Sigmoid colon (tissue), 7 donors: ENCODE measurements around the gene EML4. TPM values are rescaled to one million over a fixed set of nuclear protein-coding genes. Genes with fewer than 3 reads are reported as not detected.

Experiments used
- DNase-seq: peaks from one replicate; pipeline ENCODE4 v3.0.0-alpha.2; 2019
- H3K27ac ChIP-seq, 4 donors: fragments of 200-600 bp; sonication (generic); one replicate each; pipeline ENCODE4 v1.5.1; 2016 to 2019; ENCODE audit warnings: mild to moderate bottlenecking in 1 of 4
- H3K27me3 ChIP-seq, 3 donors: fragments of 200-600 bp; sonication (generic); one replicate each; pipeline ENCODE4 v1.5.1; 2019; ENCODE audit warnings: mild to moderate bottlenecking in 1 of 3
- H3K36me3 ChIP-seq, 4 donors: fragments of 200-600 bp; sonication (generic); one replicate each; pipeline ENCODE4 v1.5.1; 2016 to 2019
- H3K4me1 ChIP-seq, 4 donors: fragments of 200-600 bp; sonication (generic); one replicate each; pipeline ENCODE4 v1.5.1; 2017 to 2019
- H3K4me3 ChIP-seq, 4 donors: fragments of 200-600 bp; sonication (generic); one replicate each; pipeline ENCODE4 v1.5.1; 2017 to 2019; ENCODE audit warnings: mild to moderate bottlenecking in 2 of 4, moderate library complexity in 1 of 4
- H3K9me3 ChIP-seq, 4 donors: fragments of 200-600 bp in 3 of 4; sonication (generic) in 3 of 4; one replicate each; pipeline versions ENCODE4 v1.5.1 to v1.6.1; 2013 to 2019
- CTCF ChIP-seq, 4 experiments: fragments of 450-650 bp in 3 of 4; fragments of 200-600 bp in 1 of 4; IDR thresholded peaks; one replicate each; pipeline ENCODE4 v1.5.1; 2016 to 2019; ENCODE audit warnings: antibody characterized with exemption in 4 of 4, mild to moderate bottlenecking in 3 of 4, moderate library complexity in 2 of 4
- EP300 ChIP-seq, 4 donors: sonication (generic); formaldehyde crosslinking; IDR thresholded peaks; one replicate each; pipeline ENCODE4 v1.6.1; 2017; ENCODE audit warnings: antibody characterized with exemption in 4 of 4
- POLR2A ChIP-seq, 2 donors: fragments of 450-650 bp; IDR thresholded peaks; one replicate each; pipeline ENCODE4 v1.6.1; 2016; ENCODE audit warnings: antibody characterized with exemption in 2 of 2, mild to moderate bottlenecking in 2 of 2, moderate library complexity in 2 of 2
- POLR2AphosphoS5 ChIP-seq, 4 donors: sonication (generic); formaldehyde crosslinking; IDR thresholded peaks; one replicate each; pipeline ENCODE4 v1.6.1; 2017; ENCODE audit warnings: antibody characterized with exemption in 4 of 4
- WGBS, 2 donors: extraction: QIAGEN DNeasy Blood & Tissue Kit; methylation state at CpG; one replicate each; pipeline ENCODE4 v1.1.7; 2013; 5-methylcytosine and 5-hydroxymethylcytosine counted together
- intact Hi-C: fragments of 100-400 bp; cut with DNase I; formaldehyde crosslinking; loops from one replicate; pipeline ENCODE4 v1.15.1; 2023
- polyA plus RNA-seq, 3 donors: library from polyadenylated mRNA; stranded (reverse); fragments of 200-250 nt; gene quantifications; one replicate each; pipeline ENCODE4 v1.2.3, GENCODE V29; 2013
- total RNA-seq, 4 donors: library from RNA; depleted of rRNA; stranded (reverse); fragments of >200 nt; gene quantifications; one replicate each; pipeline ENCODE4 v1.1.0, GENCODE V29; 2016
- donor health status: healthy with polysubstance abuse.
- donor health status: Bipolar disorder and iron deficiency.
- donor health status: healthy.

Gene EML4
- total and polyA plus RNA-seq, 7 donors, result 16.1 to 27.8 (median 17.8) TPM

- intact Hi-C loops, result no loop called here
- TF ChIP-seq EP300 (IDR thresholded peaks at IDR 0.05), result no peak
- no peak for TF ChIP-seq POLR2AphosphoS5 (IDR thresholded peaks at IDR 0.05)
- TF ChIP-seq CTCF (IDR thresholded peaks at IDR 0.05), result no peak
- Histone ChIP-seq H3K9me3 (no peaks in the 10 kb centered on the region), H3K36me3 (peaks cover 0 to 13% (median 0%) of the 10 kb centered on the region in 4 donors), H3K27ac (no peak overlapping the region), H3K27me3 (no peaks in the 10 kb centered on the region), H3K4me3 (no peak overlapping the region), H3K4me1 (no peaks in the 10 kb centered on the region)
- no peak for DNase-seq
- WGBS, 2 donors, result 94 to 95% methylated on average over 3 of the region's 3 CpGs
Measured at GRCh38 chr2:42261518-42262195, 92.5 kb downstream of the EML4 start.

- Histone ChIP-seq H3K4me1 (peaks cover 0 to 9% (median 7%) of the 10 kb centered on the region in 4 donors), H3K36me3 (peaks cover 0 to 5% (median 0%) of the 10 kb centered on the region in 4 donors), H3K27ac (no peak overlapping the region), H3K9me3 (no peaks in the 10 kb centered on the region), H3K27me3 (no peaks in the 10 kb centered on the region), H3K4me3 (no peak overlapping the region)
- intact Hi-C loops, result no loop called here
- TF ChIP-seq POLR2AphosphoS5 (IDR thresholded peaks at IDR 0.05) (no peak), CTCF (IDR thresholded peaks at IDR 0.05) (no peak), EP300 (IDR thresholded peaks at IDR 0.05) (no peak), POLR2A (IDR thresholded peaks at IDR 0.05) (no peak)
- no peak for DNase-seq
- WGBS, 2 donors, result 97 to 98% methylated on average over 4 of the region's 4 CpGs
Measured at GRCh38 chr2:42266236-42266635, 97.1 kb downstream of the EML4 start.

- intact Hi-C loops, result no loop called here
- 0 to 80% methylated on average over 1 of the region's 1 CpG for WGBS, 2 donors
- H3K4me1 ChIP-seq, result peaks cover 0 to 11% (median 7%) of the 10 kb centered on the region in 4 donors
Measured at GRCh38 chr2:42267530-42267929, 98.4 kb downstream of the EML4 start.

GRCh38 chr2:42268528-42269151 lies 99.5 kb downstream of the EML4 start:
- Histone ChIP-seq H3K36me3 (peaks cover 0 to 5% (median 0%) of the 10 kb centered on the region in 4 donors), H3K4me3 (no peak overlapping the region), H3K27me3 (no peaks in the 10 kb centered on the region), H3K4me1 (peaks cover 0 to 11% (median 7%) of the 10 kb centered on the region in 4 donors), H3K9me3 (no peaks in the 10 kb centered on the region), H3K27ac (no peak overlapping the region)
- DNase-seq, result no peak
- 95% methylated on average over 5 of the region's 5 CpGs for WGBS, 2 donors
- TF ChIP-seq POLR2A (IDR thresholded peaks at IDR 0.05), result no peak
- TF ChIP-seq CTCF (IDR thresholded peaks at IDR 0.05), result no peak
- TF ChIP-seq POLR2AphosphoS5 (IDR thresholded peaks at IDR 0.05), result no peak
- no peak for TF ChIP-seq EP300 (IDR thresholded peaks at IDR 0.05)
- intact Hi-C loops, result no loop called here

More at GRCh38 chr2:42267530-42267929, 98.4 kb downstream of the EML4 start:
- Histone ChIP-seq H3K27ac (no peak overlapping the region), H3K9me3 (no peaks in the 10 kb centered on the region), H3K4me3 (no peak overlapping the region), H3K27me3 (no peaks in the 10 kb centered on the region), H3K36me3 (peaks cover 0 to 5% (median 0%) of the 10 kb centered on the region in 4 donors)
- TF ChIP-seq EP300 (IDR thresholded peaks at IDR 0.05), result no peak
- no peak for TF ChIP-seq POLR2AphosphoS5 (IDR thresholded peaks at IDR 0.05)
- no peak for TF ChIP-seq POLR2A (IDR thresholded peaks at IDR 0.05)
- TF ChIP-seq CTCF (IDR thresholded peaks at IDR 0.05), result no peak
- no peak for DNase-seq
